H1 (cell line): ENCODE measurements around the gene TRIM29. TPM values are rescaled to one million over a fixed set of nuclear protein-coding genes. Genes with fewer than 3 reads are reported as not detected.
A peak's percentile ranks its signal among the peaks of the same experiment; 100 is the strongest.

ENCODE experiments used
- CTCF ChIA-PET: fragments of 300-600 bp; sonication (Branson Sonifier 250); formaldehyde crosslinking; loops from one replicate; lab custom pipeline; 2021; ENCODE audit not compliant: partially characterized antibody; lab: Charles Lee
- POLR2A ChIA-PET: fragments of 300-600 bp; sonication (Branson Sonifier 250); formaldehyde crosslinking; loops from one replicate; lab custom pipeline; 2021; ENCODE audit warnings: inconsistent platforms; ENCODE audit not compliant: partially characterized antibody; lab: Charles Lee
- DNase-seq, 2 experiments: peaks; one replicate each; pipeline versions ENCODE4 v3.0.0 to v3.0.0-alpha.2; 2010 to 2022; ENCODE audit warnings: low spot score in 2 of 2, low read depth in 1 of 2, mixed read lengths in 1 of 2
- FAIRE-seq: peaks from 2 replicates; lab custom pipeline; 2011; peaks lifted over from hg19 to GRCh38; lab: Jason Lieb, UNC
- H2AFZ ChIP-seq: 2 replicates; pipeline ENCODE4 v1.8.1; 2012; ENCODE audit warnings: low read length, inconsistent platforms
- H2AK5ac ChIP-seq: 2 replicates; pipeline ENCODE4 v1.6.1; 2013; ENCODE audit warnings: low read depth, low read length
- H2BK120ac ChIP-seq: replicated peaks from 2 replicates; pipeline ENCODE3; 2013; ENCODE audit warnings: low read depth, low read length, inconsistent platforms
- H2BK12ac ChIP-seq: 2 replicates; pipeline ENCODE4 v1.6.1; 2013; ENCODE audit warnings: low read depth, low read length
- H2BK15ac ChIP-seq: 2 replicates; pipeline ENCODE4 v1.6.1; 2013; ENCODE audit warnings: low read length
- H2BK20ac ChIP-seq: 2 replicates; pipeline ENCODE4 v1.6.1; 2013; ENCODE audit warnings: low read length
- H2BK5ac ChIP-seq: 2 replicates; pipeline ENCODE4 v1.6.1; 2013; ENCODE audit warnings: low read depth, low read length
- H3K14ac ChIP-seq: 2 replicates; pipeline ENCODE4 v1.6.1; 2013; ENCODE audit warnings: inconsistent platforms; ENCODE audit not compliant: insufficient read length
- H3K18ac ChIP-seq: 2 replicates; pipeline ENCODE4 v1.6.1; 2013; ENCODE audit warnings: low read length; ENCODE audit errors: extremely low read depth
- H3K23ac ChIP-seq: 2 replicates; pipeline ENCODE4 v1.6.1; 2013; ENCODE audit warnings: inconsistent platforms; ENCODE audit not compliant: insufficient read length
- H3K23me2 ChIP-seq: 2 replicates; pipeline ENCODE4 v1.6.1; 2013; ENCODE audit warnings: low read depth, low read length
- H3K27ac ChIP-seq: 2 replicates; pipeline ENCODE4 v1.6.1; 2011; ENCODE audit warnings: low read depth, low read length, inconsistent platforms
- H3K27me3 ChIP-seq, 4 experiments: replicated peaks in 1 of 4; 1 replicate in 1 of 4; 2 replicates in 3 of 4; pipeline versions ENCODE4 v1.6.1 to v1.8.1; 2011 to 2013; ENCODE audit warnings: low read length in 3 of 4, mild to moderate bottlenecking in 3 of 4, inconsistent platforms in 2 of 4, mixed read lengths in 2 of 4, moderate library complexity in 1 of 4; ENCODE audit not compliant: control insufficient read depth in 3 of 4, insufficient read depth in 3 of 4; ENCODE audit errors: extremely low read depth in 1 of 4
- H3K36me3 ChIP-seq, 4 experiments: 2 replicates each; pipeline versions ENCODE4 v1.6.1 to v1.8.1; 2011 to 2013; ENCODE audit warnings: mild to moderate bottlenecking in 4 of 4, low read length in 3 of 4, moderate library complexity in 2 of 4, control low read depth in 1 of 4, inconsistent platforms in 1 of 4; ENCODE audit not compliant: insufficient read depth in 4 of 4, control insufficient read depth in 2 of 4
- H3K4ac ChIP-seq: replicated peaks from 2 replicates; pipeline ENCODE3; 2013; ENCODE audit warnings: low read length, low read depth, mixed read lengths, inconsistent platforms; ENCODE audit not compliant: insufficient read length
- H3K4me1 ChIP-seq, 4 experiments: replicated peaks in 1 of 4; 1 replicate in 1 of 4; 2 replicates in 3 of 4; pipeline versions ENCODE4 v1.6.1 to v1.8.1; 2011 to 2013; ENCODE audit warnings: low read length in 3 of 4, inconsistent platforms in 2 of 4, mixed read lengths in 1 of 4; ENCODE audit not compliant: insufficient read depth in 4 of 4, control insufficient read depth in 3 of 4
- H3K4me2 ChIP-seq, 2 experiments: 2 replicates each; pipeline versions ENCODE4 v1.6.1 to v1.8.1; 2011 to 2013; ENCODE audit warnings: low read depth in 2 of 2, low read length in 2 of 2, control low read depth in 1 of 2, inconsistent platforms in 1 of 2, mild to moderate bottlenecking in 1 of 2; ENCODE audit not compliant: insufficient read depth in 1 of 2
- H3K4me3 ChIP-seq, 4 experiments: fragments of 200-600, 300-600 bp in 1 of 4; sonication (generic), shearing (Covaris generic), sonication (Bioruptor Twin) in 1 of 4; 2 replicates each; pipeline versions ENCODE4 v1.5.1 to v1.8.1; 2011 to 2016; ENCODE audit warnings: low read length in 4 of 4, low read depth in 3 of 4, control low read depth in 2 of 4, inconsistent platforms in 2 of 4, mild to moderate bottlenecking in 2 of 4, mixed read lengths in 1 of 4, moderate library complexity in 1 of 4; ENCODE audit not compliant: insufficient read depth in 2 of 4; ENCODE audit errors: extremely low read depth in 1 of 4
- H3K56ac ChIP-seq: replicated peaks from 2 replicates; pipeline ENCODE3; 2013; ENCODE audit warnings: low read depth, mild to moderate bottlenecking, mixed read lengths, low read length, inconsistent platforms; ENCODE audit not compliant: insufficient read length
- H3K79me1 ChIP-seq: 2 replicates; pipeline ENCODE4 v1.6.1; 2013; ENCODE audit warnings: low read depth, low read length, control low read depth
- H3K79me2 ChIP-seq, 2 experiments: 2 replicates each; pipeline versions ENCODE4 v1.6.1 to v1.8.1; 2012 to 2013; ENCODE audit warnings: low read length in 2 of 2, mild to moderate bottlenecking in 2 of 2, inconsistent platforms in 1 of 2; ENCODE audit not compliant: insufficient read depth in 2 of 2, control insufficient read depth in 1 of 2
- H3K9ac ChIP-seq, 4 experiments: replicated peaks in 1 of 4; 1 replicate in 1 of 4; 2 replicates in 3 of 4; pipeline versions ENCODE4 v1.6.1 to v1.8.1; 2011 to 2013; ENCODE audit warnings: low read depth in 3 of 4, low read length in 3 of 4, control low read depth in 2 of 4, mild to moderate bottlenecking in 2 of 4, moderate library complexity in 2 of 4, inconsistent platforms in 1 of 4; ENCODE audit errors: extremely low read depth in 1 of 4
- H3K9me3 ChIP-seq, 2 experiments: 2 replicates each; pipeline versions ENCODE4 v1.6.1 to v1.8.1; 2012 to 2013; ENCODE audit warnings: mild to moderate bottlenecking in 2 of 2, moderate library complexity in 2 of 2, control low read depth in 1 of 2, inconsistent platforms in 1 of 2, low read depth in 1 of 2, low read length in 1 of 2, mixed read lengths in 1 of 2; ENCODE audit not compliant: insufficient read depth in 2 of 2
- H4K20me1 ChIP-seq, 2 experiments: replicated peaks in 1 of 2; 2 replicates each; pipeline versions ENCODE3 to v1.8.1; 2011 to 2013; ENCODE audit warnings: inconsistent platforms in 2 of 2, low read length in 2 of 2, mild to moderate bottlenecking in 1 of 2; ENCODE audit not compliant: insufficient read depth in 2 of 2, control insufficient read depth in 1 of 2
- H4K5ac ChIP-seq: 2 replicates; pipeline ENCODE4 v1.6.1; 2013; ENCODE audit warnings: low read length, low read depth, mixed read lengths, inconsistent platforms; ENCODE audit not compliant: insufficient read length
- H4K8ac ChIP-seq: 2 replicates; pipeline ENCODE4 v1.8.0; 2013; ENCODE audit warnings: mild to moderate bottlenecking, moderate library complexity, low read length, inconsistent platforms; ENCODE audit not compliant: insufficient read depth; ENCODE audit errors: extremely low read depth
- H4K91ac ChIP-seq: replicated peaks from 2 replicates; pipeline ENCODE3; 2013; ENCODE audit warnings: low read length, mixed read lengths, inconsistent platforms; ENCODE audit not compliant: insufficient read length
- CREB1 ChIP-seq: IDR thresholded peaks from 2 replicates; pipeline ENCODE4 v1.6.1; 2012; ENCODE audit warnings: inconsistent platforms
- RNF2 ChIP-seq: fragments of 200-900, 300-1000 bp; sonication (generic); IDR thresholded peaks from 2 replicates; pipeline ENCODE4 v1.7.1; 2016; ENCODE audit warnings: borderline replicate concordance, low read depth, mild to moderate bottlenecking, antibody characterized with exemption, low read length; ENCODE audit not compliant: poor library complexity, severe bottlenecking; ENCODE audit errors: missing control alignments
- SIRT6 ChIP-seq: IDR thresholded peaks from one replicate; pipeline ENCODE4 v1.7.1; 2012; ENCODE audit warnings: low read length, inconsistent platforms
- WGBS, 2 experiments: shearing (Covaris generic) in 1 of 2; methylation state at CpG; one replicate each; pipeline versions ENCODE4 v1.1.6 to v1.1.7; 2013 to 2015; ENCODE audit warnings: low lambda C conversion rate in 2 of 2, mixed read lengths in 2 of 2, inconsistent platforms in 1 of 2, low coverage in 1 of 2, missing lambda C conversion rate in 1 of 2; ENCODE audit not compliant: insufficient replicate concordance in 2 of 2, insufficient coverage in 1 of 2, insufficient read length in 1 of 2; ENCODE audit errors: extremely low coverage in 1 of 2, missing lambda C conversion rate in 1 of 2; 5-methylcytosine and 5-hydroxymethylcytosine counted together
- polyA plus RNA-seq, 7 experiments: library from polyadenylated mRNA; depleted of rRNA in 3 of 7; stranded (reverse) in 5 of 7; unstranded in 2 of 7; fragments of >200 nt in 5 of 7; fragments of 200-250 nt in 2 of 7; gene quantifications; 1 replicate in 5 of 7; 2 replicates in 1 of 7; 4 replicates in 1 of 7; pipeline versions ENCODE4 v1.2.1 to v1.2.3, GENCODE V29; 2011 to 2013; ENCODE audit warnings: missing spikeins in 2 of 7, mixed read lengths in 2 of 7
- total RNA-seq: library from RNA; stranded (reverse); fragmentation: NEBNext Ultra II Directional; extraction: Animal tissue kit (Norgen Biotek cat#: 25700); gene quantifications from 2 replicates; pipeline ENCODE4 v1.2.1, GENCODE V29; 2021

TRIM29 gene
- total and polyA plus RNA-seq, 2 of the 8 experiments (the other 6 are each of a cell fraction or from before 2014, with no cell fraction given) = 0.17 to 0.43 TPM

GRCh38 chr11:120185706-120186455, 48.0 kb upstream of the TRIM29 start:
- 77% methylated on average over 3 of the region's 3 CpGs; no CpG with 5 or more reads in 1 of the 2 experiments for WGBS, 2 experiments
- CTCF ChIA-PET = interaction anchor here (0.6 to 17.5 kb wide), 9 partner anchors 16 to 544 kb away, joined by 3 to 237 read pairs (median 4); partner anchors contain the start of gene OAF
- TF ChIP-seq RNF2 (no peak), SIRT6 (no peak), CREB1 (no peak)

More at GRCh38 chr11:120185706-120186455, 48.0 kb upstream of the TRIM29 start:
- Histone ChIP-seq H2AFZ (no peak overlapping the region), H2BK15ac (no peak overlapping the region), H3K4me3 (no peak overlapping the region), H2BK5ac (no peak overlapping the region), H2BK12ac (no peak overlapping the region), H2BK120ac (no peak overlapping the region), H3K56ac (no peak overlapping the region), H4K5ac (no peak overlapping the region), H3K14ac (no peak overlapping the region), H3K36me3 (no peaks in the 10 kb centered on the region), H4K91ac (no peak overlapping the region), H3K4me1 (peaks cover 0 to 6% (median 3%) of the 10 kb centered on the region in 4 experiments; a peak in 4 of 7 replicates), H3K18ac (no peak overlapping the region), H3K4ac (no peak overlapping the region), H3K23ac (no peak overlapping the region), H3K79me2 (no peaks in the 10 kb centered on the region), H2BK20ac (no peak overlapping the region), H3K27me3 (peaks cover 0 to 25% (median 18%) of the 10 kb centered on the region in 4 experiments; a peak in 4 of 7 replicates), H3K79me1 (no peaks in the 10 kb centered on the region), H4K20me1 (no peaks in the 10 kb centered on the region), H3K9ac (no peak overlapping the region; a peak in 1 of 7 replicates), H4K8ac (no peak overlapping the region), H3K4me2 (no peak overlapping the region), H3K9me3 (no peaks in the 10 kb centered on the region; a peak in 1 of 4 replicates), H3K23me2 (no peaks in the 10 kb centered on the region; the same call in 1 of the 2 replicates), H3K27ac (no peak overlapping the region), H2AK5ac (no peak overlapping the region)
- DNase-seq (peak in 1 of 2 experiments; percentile 29), FAIRE-seq (no peak)
- POLR2A ChIA-PET = no interaction called here
